HepG2 (cell line): ENCODE data around the gene CCDC59. TPM values are rescaled to one million over a fixed set of nuclear protein-coding genes. Genes with fewer than 3 reads are reported as not detected.

Experiments used
- DNMT3B ChIP-seq: conservative IDR thresholded peaks from 2 replicates; pipeline ENCODE4 v1.6.1; 2016; ENCODE audit warnings: missing biosample characterization, control low read depth
- FOXP1 ChIP-seq, 2 experiments: fragments of 450-650 bp in 1 of 2; IDR thresholded peaks; 2 replicates each; pipeline ENCODE4 v1.6.1; 2017 to 2018; ENCODE audit warnings: antibody characterized with exemption in 1 of 2
- KDM6A ChIP-seq: IDR thresholded peaks from 2 replicates; pipeline ENCODE4 v1.6.1; 2016; ENCODE audit warnings: low read depth
- MTA3 ChIP-seq: sonication (generic); formaldehyde crosslinking; IDR thresholded peaks from 2 replicates; pipeline ENCODE4 v1.4.0; 2020; ENCODE audit warnings: missing genetic modification reagents
- NR2C2 ChIP-seq: sonication (generic); formaldehyde crosslinking; IDR thresholded peaks from 2 replicates; pipeline ENCODE4 v1.4.0; 2020; ENCODE audit warnings: missing genetic modification reagents, mild to moderate bottlenecking, moderate library complexity, borderline replicate concordance
- RBFOX2 ChIP-seq: fragments of 200-400 bp; formaldehyde crosslinking; IDR thresholded peaks from 2 replicates; pipeline ENCODE4 v1.6.1; 2017; ENCODE audit warnings: low read depth, mild to moderate bottlenecking, low read length
- ZEB1 ChIP-seq: IDR thresholded peaks from 2 replicates; pipeline ENCODE4 v1.6.1; 2012; ENCODE audit warnings: mild to moderate bottlenecking, low read depth, inconsistent platforms; ENCODE audit not compliant: insufficient replicate concordance
- ZNF253 ChIP-seq: sonication (generic); formaldehyde crosslinking; IDR thresholded peaks from 2 replicates; pipeline ENCODE4 v1.8.0; 2022; ENCODE audit warnings: mild to moderate bottlenecking, missing genetic modification reagents, borderline replicate concordance
- ZNF274 ChIP-seq: sonication (generic); formaldehyde crosslinking; IDR thresholded peaks from 2 replicates; pipeline ENCODE4 v1.5.1; 2020; ENCODE audit warnings: mild to moderate bottlenecking, missing genetic modification reagents
- ZNF550 ChIP-seq: sonication (generic); formaldehyde crosslinking; IDR thresholded peaks from 2 replicates; pipeline ENCODE4 v1.4.0; 2020; ENCODE audit warnings: mild to moderate bottlenecking, missing genetic modification reagents, borderline replicate concordance
- ZNF616 ChIP-seq: sonication (generic); formaldehyde crosslinking; IDR thresholded peaks from 2 replicates; pipeline ENCODE4 v1.5.0; 2020; ENCODE audit warnings: low read depth, mild to moderate bottlenecking, missing genetic modification reagents
- polyA plus RNA-seq, 8 experiments: library from polyadenylated mRNA; depleted of rRNA in 3 of 8; stranded (reverse) in 7 of 8; unstranded in 1 of 8; fragments of >200 nt; fragmentation: Illumina TruSeq in 4 of 8; extraction: Trizol in 4 of 8; gene quantifications; 2 replicates each; pipeline versions ENCODE4 v1.2.1 to v1.2.3, GENCODE V29; 2011 to 2016; ENCODE audit warnings: low read depth in 4 of 8, missing spikeins in 1 of 8, mixed read lengths in 1 of 8; ENCODE audit not compliant: insufficient read depth in 1 of 8
- total RNA-seq, 5 experiments: library from RNA; depleted of rRNA; stranded (reverse); fragments of >200 nt; fragmentation: Illumina TruSeq; extraction: Trizol; gene quantifications; 2 replicates each; pipeline ENCODE4 v1.2.3, GENCODE V29; 2016; ENCODE audit warnings: low read depth in 1 of 5
- TF ChIP-seq, protein P1 (sequence below): sonication (generic); formaldehyde crosslinking; IDR thresholded peaks from 2 replicates; pipeline ENCODE4 v1.4.0; 2020; ENCODE audit warnings: missing genetic modification reagents
- TF ChIP-seq, protein P2 (sequence below): sonication (generic); formaldehyde crosslinking; IDR thresholded peaks from 2 replicates; pipeline ENCODE4 v1.5.1; 2020; ENCODE audit warnings: mild to moderate bottlenecking, missing genetic modification reagents, borderline replicate concordance
- TF ChIP-seq, protein P3 (sequence below): sonication (generic); formaldehyde crosslinking; IDR thresholded peaks from 2 replicates; pipeline ENCODE4 v1.9.0; 2022; ENCODE audit warnings: missing genetic modification reagents, mild to moderate bottlenecking, borderline replicate concordance
- TF ChIP-seq, protein P4 (sequence below): sonication (generic); formaldehyde crosslinking; IDR thresholded peaks from 2 replicates; pipeline ENCODE4 v1.8.0; 2022; ENCODE audit warnings: mild to moderate bottlenecking, missing genetic modification reagents, moderate library complexity
- TF ChIP-seq, protein P5 (sequence below): sonication (generic); formaldehyde crosslinking; IDR thresholded peaks from 2 replicates; pipeline ENCODE4 v1.9.0; 2021; ENCODE audit warnings: missing genetic modification reagents, borderline replicate concordance

The CCDC59 gene
- total and polyA plus RNA-seq, 2 of the 13 experiments (the other 11 are each of a cell fraction or from before 2014, with no cell fraction given), result 16.1 to 81.3 TPM

DNA sequence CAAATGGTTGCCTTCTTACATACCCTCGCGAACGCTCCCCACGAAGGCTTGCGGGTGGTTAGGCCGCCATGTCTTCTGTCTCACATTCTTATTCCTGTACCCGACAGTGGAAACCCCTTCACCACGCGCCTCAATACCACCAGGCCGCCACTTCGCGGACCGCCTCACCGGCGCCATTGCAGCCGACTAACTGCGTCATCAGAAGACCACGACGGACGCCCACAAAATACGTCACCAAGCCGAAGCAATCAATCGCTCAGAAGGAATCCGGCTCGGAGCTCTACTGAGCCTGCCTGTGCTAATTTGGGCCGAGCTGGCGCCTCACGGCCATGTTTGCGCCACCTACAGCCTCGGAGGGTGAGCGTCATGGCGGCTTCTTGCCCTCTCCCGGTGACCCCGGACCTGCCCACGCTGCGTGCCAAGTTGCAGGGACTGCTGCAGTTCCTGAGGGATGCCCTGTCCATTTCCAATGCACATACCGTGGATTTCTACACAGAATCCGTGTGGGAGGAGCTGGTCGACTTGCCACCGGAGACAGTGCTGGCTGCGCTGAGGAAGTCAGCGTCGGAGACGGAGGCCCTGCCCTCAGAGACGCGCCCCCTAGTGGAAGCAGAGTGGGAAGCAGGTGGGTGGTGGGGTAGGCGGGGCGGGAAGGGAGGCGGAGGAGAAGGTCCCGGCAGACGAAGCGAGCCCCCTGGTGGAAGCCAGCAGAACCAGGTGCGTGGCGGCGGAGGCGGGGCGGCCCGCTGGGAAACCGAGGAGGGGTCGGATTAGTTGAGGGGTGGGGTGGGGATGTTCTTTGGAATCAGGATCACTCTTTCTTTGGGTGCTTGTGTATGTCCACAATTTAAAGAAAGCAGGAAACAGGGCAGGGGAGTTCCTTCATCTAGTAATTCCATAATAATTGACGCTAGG lies at the start of gene CCDC59, which contains the start of gene METTL25 (continued):
- TF ChIP-seq, protein P1, sequence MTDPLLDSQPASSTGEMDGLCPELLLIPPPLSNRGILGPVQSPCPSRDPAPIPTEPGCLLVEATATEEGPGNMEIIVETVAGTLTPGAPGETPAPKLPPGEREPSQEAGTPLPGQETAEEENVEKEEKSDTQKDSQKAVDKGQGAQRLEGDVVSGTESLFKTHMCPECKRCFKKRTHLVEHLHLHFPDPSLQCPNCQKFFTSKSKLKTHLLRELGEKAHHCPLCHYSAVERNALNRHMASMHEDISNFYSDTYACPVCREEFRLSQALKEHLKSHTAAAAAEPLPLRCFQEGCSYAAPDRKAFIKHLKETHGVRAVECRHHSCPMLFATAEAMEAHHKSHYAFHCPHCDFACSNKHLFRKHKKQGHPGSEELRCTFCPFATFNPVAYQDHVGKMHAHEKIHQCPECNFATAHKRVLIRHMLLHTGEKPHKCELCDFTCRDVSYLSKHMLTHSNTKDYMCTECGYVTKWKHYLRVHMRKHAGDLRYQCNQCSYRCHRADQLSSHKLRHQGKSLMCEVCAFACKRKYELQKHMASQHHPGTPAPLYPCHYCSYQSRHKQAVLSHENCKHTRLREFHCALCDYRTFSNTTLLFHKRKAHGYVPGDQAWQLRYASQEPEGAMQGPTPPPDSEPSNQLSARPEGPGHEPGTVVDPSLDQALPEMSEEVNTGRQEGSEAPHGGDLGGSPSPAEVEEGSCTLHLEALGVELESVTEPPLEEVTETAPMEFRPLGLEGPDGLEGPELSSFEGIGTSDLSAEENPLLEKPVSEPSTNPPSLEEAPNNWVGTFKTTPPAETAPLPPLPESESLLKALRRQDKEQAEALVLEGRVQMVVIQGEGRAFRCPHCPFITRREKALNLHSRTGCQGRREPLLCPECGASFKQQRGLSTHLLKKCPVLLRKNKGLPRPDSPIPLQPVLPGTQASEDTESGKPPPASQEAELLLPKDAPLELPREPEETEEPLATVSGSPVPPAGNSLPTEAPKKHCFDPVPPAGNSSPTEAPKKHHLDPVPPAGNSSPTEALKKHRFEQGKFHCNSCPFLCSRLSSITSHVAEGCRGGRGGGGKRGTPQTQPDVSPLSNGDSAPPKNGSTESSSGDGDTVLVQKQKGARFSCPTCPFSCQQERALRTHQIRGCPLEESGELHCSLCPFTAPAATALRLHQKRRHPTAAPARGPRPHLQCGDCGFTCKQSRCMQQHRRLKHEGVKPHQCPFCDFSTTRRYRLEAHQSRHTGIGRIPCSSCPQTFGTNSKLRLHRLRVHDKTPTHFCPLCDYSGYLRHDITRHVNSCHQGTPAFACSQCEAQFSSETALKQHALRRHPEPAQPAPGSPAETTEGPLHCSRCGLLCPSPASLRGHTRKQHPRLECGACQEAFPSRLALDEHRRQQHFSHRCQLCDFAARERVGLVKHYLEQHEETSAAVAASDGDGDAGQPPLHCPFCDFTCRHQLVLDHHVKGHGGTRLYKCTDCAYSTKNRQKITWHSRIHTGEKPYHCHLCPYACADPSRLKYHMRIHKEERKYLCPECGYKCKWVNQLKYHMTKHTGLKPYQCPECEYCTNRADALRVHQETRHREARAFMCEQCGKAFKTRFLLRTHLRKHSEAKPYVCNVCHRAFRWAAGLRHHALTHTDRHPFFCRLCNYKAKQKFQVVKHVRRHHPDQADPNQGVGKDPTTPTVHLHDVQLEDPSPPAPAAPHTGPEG, result peak; percentile 82
- 0 out of 2 replicates have a peak, but pooled peaks have one; percentile 74 for TF ChIP-seq ZNF550 (CRISPR knock-in tag)
- TF ChIP-seq, protein P2, sequence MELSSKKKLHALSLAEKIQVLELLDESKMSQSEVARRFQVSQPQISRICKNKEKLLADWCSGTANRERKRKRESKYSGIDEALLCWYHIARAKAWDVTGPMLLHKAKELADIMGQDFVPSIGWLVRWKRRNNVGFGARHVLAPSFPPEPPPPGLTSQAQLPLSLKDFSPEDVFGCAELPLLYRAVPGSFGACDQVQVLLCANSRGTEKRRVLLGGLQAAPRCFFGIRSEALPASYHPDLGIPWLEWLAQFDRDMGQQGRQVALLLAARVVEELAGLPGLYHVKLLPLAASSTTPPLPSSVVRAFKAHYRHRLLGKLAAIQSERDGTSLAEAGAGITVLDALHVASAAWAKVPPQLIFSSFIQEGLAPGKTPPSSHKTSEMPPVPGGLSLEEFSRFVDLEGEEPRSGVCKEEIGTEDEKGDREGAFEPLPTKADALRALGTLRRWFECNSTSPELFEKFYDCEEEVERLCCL (CRISPR knock-in tag), result 0 out of 2 replicates have a peak, but pooled peaks have one; percentile 87
- TF ChIP-seq FOXP1 (IDR thresholded peaks at IDR 0.05), result no peak
- TF ChIP-seq FOXP1 (CRISPR knock-in tag; IDR thresholded peaks at IDR 0.05), result no peak
- TF ChIP-seq, protein P3, sequence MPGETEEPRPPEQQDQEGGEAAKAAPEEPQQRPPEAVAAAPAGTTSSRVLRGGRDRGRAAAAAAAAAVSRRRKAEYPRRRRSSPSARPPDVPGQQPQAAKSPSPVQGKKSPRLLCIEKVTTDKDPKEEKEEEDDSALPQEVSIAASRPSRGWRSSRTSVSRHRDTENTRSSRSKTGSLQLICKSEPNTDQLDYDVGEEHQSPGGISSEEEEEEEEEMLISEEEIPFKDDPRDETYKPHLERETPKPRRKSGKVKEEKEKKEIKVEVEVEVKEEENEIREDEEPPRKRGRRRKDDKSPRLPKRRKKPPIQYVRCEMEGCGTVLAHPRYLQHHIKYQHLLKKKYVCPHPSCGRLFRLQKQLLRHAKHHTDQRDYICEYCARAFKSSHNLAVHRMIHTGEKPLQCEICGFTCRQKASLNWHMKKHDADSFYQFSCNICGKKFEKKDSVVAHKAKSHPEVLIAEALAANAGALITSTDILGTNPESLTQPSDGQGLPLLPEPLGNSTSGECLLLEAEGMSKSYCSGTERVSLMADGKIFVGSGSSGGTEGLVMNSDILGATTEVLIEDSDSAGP, result peak; percentile 95
- TF ChIP-seq NR2C2, result peak; percentile 90
- TF ChIP-seq ZNF616 (CRISPR knock-in tag), result peak; percentile 83; the same call in 1 of the 2 replicates
- TF ChIP-seq ZNF253 (CRISPR knock-in tag), result peak; percentile 88; the same call in 1 of the 2 replicates
- TF ChIP-seq ZEB1, result no peak
- no peak for TF ChIP-seq MTA3
- TF ChIP-seq, protein P4, sequence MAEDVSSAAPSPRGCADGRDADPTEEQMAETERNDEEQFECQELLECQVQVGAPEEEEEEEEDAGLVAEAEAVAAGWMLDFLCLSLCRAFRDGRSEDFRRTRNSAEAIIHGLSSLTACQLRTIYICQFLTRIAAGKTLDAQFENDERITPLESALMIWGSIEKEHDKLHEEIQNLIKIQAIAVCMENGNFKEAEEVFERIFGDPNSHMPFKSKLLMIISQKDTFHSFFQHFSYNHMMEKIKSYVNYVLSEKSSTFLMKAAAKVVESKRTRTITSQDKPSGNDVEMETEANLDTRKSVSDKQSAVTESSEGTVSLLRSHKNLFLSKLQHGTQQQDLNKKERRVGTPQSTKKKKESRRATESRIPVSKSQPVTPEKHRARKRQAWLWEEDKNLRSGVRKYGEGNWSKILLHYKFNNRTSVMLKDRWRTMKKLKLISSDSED (CRISPR knock-in tag), result no peak
- no peak for TF ChIP-seq KDM6A (CRISPR knock-in tag)
- peak; percentile 94 for TF ChIP-seq RBFOX2
- peak; percentile 93 for TF ChIP-seq DNMT3B (CRISPR knock-in tag)
- TF ChIP-seq, protein P5, sequence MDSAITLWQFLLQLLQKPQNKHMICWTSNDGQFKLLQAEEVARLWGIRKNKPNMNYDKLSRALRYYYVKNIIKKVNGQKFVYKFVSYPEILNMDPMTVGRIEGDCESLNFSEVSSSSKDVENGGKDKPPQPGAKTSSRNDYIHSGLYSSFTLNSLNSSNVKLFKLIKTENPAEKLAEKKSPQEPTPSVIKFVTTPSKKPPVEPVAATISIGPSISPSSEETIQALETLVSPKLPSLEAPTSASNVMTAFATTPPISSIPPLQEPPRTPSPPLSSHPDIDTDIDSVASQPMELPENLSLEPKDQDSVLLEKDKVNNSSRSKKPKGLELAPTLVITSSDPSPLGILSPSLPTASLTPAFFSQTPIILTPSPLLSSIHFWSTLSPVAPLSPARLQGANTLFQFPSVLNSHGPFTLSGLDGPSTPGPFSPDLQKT (CRISPR knock-in tag), result peak; percentile 59; the same call in 1 of the 2 replicates
- peak; percentile 78 for TF ChIP-seq ZNF274 (CRISPR knock-in tag)
